ENCODE results near the gene ELK3.
A peak's percentile ranks its signal among the peaks of the same experiment; 100 is the strongest.

Gene ELK3

GRCh38 chr12:96193725-96194575 is at the start of gene ELK3:
ELK3 (plus strand) TSS chr12:96194375.
- peak; percentile 74 for DNase-seq (ENCODE audit: low spot score)

- no peak for DNase-seq (ENCODE audit: low spot score)
Observed at GRCh38 chr12:96146747-96147146, 47.4 kb upstream of the ELK3 start.

DNA sequence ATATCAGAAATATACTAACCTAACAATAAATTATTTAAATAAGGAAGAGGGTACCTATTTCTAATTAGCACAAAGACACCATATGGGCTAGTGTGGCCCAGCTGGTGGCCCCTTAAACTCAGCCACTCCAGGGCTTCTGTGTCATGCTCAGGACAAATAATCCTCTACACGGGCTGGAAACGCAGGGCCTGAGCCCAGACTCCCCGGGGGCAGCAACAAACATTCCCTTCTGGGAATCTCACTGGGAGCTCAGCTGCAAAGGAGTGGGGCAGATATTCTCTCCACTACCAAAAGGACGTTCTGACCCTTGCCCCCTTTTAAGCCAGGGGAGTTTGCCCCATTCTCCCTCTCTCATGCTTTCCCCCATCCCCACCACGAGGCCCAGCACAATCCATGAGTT is 43.7 kb upstream of the ELK3 start:
- no peak for DNase-seq (ENCODE audit: low spot score)

GRCh38 chr12:96152164-96152563 is 42.0 kb upstream of the ELK3 start:
- no peak for DNase-seq (ENCODE audit: low spot score)

- DNase-seq (ENCODE audit: low spot score): no peak
Observed at GRCh38 chr12:96153131-96153725, 40.9 kb upstream of the ELK3 start.

DNA sequence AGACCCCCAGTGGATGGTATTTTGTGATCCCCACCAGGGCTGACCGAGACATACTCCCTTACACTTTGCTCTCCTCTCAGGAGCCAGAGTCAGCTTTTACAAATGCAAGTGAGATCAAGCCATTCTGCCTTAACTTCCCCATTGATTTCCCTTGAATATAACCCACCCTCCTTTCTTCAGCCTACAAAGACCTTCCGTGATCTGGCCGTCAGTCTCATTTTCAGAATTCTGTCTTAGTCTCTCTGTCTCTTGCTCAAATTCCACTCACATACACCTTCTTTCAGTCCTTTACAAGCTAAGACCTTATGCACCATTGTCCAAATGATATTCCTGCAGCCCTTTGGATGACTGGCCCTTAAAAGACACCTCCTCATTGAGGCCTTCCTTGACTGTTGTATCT is 39.0 kb upstream of the ELK3 start:
- no peak for DNase-seq (ENCODE audit: low spot score)

GRCh38 chr12:96155781-96156180 is 38.4 kb upstream of the ELK3 start:
- no peak for DNase-seq (ENCODE audit: low spot score)

DNA sequence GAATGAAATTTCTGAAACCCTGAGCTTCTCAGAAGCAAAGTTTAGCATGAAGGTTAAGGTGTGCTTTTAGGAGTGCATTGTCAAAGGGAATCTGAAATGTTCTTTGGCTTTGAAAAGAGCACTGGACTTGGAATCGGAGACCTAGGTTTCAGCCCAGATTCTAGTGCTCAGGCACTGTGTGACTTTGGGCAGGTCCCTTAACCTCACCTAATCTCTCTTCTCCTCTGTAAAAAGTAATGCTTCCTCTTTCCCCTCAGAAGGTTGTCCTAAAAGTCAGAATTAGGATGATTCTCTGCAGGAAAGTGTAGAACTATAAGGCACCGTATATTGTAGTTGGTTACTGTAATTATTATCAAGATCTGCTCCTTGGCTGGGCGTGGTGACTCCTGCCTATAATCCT is 38.0 kb upstream of the ELK3 start:
- no peak for DNase-seq (ENCODE audit: low spot score)

GRCh38 chr12:96157427-96157826 is 36.7 kb upstream of the ELK3 start:
- DNase-seq (ENCODE audit: low spot score): no peak

- no peak for DNase-seq (ENCODE audit: low spot score)
Observed at GRCh38 chr12:96164951-96165811, 29.0 kb upstream of the ELK3 start.

DNA sequence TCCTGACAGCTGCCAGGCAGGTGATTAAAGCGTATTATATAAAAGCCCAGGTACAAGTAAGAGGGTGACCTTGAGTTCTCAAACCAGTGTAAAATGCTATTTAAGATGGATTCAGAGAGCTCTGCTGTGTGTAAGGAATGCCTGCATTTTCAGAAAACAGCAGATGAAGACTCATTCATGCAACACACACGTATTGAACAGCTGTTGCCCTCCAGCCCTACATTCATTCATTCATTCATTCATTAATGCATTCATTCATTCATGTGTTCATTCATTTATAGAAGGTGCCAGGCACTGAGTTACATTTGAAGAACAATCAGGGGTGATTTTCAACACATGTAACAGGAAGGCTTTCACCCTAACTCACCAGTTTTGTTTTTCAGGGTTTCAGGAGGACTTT is 27.4 kb upstream of the ELK3 start:
- no peak for DNase-seq (ENCODE audit: low spot score)

- no peak for DNase-seq (ENCODE audit: low spot score)
Observed at GRCh38 chr12:96167492-96167891, 26.7 kb upstream of the ELK3 start.

DNA sequence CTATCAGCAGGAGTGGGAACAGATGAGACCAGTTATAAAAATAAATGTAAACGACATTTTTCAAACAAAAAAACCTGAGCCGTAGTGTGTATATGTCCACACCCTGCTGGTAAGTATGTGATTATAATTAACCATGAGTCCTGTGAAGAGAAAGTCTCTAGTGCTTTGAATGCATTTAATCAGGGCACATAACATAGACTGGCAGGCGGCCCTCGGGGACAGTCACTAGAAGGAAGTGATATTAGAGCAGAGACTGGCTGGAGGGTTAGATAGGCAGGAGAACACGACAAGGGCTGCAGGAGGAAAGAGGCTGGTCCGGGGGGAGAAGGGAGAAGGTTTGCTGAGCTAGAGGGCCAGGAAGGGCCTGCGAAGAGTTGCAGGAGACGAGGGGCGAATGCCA is 23.8 kb upstream of the ELK3 start:
- no peak for DNase-seq (ENCODE audit: low spot score)

DNA sequence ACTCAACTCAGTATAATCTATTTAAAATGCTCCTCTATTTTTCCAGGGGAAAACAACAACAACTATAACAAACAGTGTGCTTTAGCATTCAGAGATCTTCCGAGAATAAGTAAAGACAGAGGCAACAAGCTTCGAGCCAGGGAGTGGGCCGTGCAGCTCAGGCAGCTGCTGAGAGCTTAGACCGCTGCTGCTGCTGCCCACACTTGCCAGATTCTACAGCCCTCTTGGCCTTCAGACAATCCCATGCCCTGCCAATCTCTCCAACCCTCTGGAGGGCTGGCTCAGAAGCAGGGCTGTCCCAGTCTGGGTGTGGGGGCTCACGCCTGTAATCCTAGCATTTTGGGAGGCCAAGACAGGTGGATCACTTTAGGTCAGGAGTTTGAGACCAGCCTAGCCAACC is 23.4 kb upstream of the ELK3 start:
- DNase-seq (ENCODE audit: low spot score): no peak

GRCh38 chr12:96171905-96172304 is 22.3 kb upstream of the ELK3 start:
- DNase-seq (ENCODE audit: low spot score): no peak

DNA sequence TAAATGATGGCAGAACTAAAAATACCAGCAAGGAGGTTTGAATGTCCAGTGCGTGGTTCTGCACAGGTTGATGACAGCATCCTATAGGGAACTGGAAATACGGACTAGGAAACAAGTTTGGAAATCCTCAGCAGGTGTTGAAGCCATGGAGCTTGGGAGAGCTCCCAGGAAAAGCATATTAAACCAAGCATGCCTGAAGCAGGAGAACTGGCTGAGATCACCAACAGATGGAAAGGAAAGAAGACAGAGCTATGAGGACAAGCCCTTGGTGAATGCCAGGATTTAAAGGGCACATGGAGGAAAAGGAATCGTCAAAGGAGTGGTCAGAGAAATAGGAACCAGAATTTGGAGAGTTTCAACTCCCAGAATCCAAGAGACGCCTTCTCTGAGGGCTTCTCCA is 21.2 kb upstream of the ELK3 start:
- no peak for DNase-seq (ENCODE audit: low spot score)

GRCh38 chr12:96176575-96176974 is 17.6 kb upstream of the ELK3 start:
- DNase-seq (ENCODE audit: low spot score): no peak

GRCh38 chr12:96177013-96177412 is 17.2 kb upstream of the ELK3 start:
- DNase-seq (ENCODE audit: low spot score): peak; percentile 54

- DNase-seq (ENCODE audit: low spot score): no peak
Observed at GRCh38 chr12:96183734-96184370, 10.3 kb upstream of the ELK3 start.

DNA sequence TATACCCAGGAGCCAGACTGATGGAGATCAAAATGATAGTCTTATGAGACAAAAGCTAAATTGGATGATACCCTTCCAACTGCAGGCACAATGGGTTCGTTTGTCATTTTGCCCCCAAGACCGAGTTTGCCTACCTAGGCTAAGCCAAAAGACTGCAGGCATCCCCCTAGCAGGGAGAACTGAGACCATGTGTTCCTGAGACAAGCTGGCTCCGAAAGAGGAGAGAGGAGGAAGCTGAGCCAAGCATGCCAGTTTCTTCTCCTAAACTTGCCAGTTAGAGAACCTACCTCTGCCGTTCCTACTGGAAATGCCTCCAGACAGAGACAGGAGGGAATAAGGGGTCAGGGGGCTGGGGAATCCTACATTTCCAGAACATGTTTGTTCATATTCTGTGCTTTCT is 8.3 kb upstream of the ELK3 start:
- DNase-seq (ENCODE audit: low spot score): no peak

DNA sequence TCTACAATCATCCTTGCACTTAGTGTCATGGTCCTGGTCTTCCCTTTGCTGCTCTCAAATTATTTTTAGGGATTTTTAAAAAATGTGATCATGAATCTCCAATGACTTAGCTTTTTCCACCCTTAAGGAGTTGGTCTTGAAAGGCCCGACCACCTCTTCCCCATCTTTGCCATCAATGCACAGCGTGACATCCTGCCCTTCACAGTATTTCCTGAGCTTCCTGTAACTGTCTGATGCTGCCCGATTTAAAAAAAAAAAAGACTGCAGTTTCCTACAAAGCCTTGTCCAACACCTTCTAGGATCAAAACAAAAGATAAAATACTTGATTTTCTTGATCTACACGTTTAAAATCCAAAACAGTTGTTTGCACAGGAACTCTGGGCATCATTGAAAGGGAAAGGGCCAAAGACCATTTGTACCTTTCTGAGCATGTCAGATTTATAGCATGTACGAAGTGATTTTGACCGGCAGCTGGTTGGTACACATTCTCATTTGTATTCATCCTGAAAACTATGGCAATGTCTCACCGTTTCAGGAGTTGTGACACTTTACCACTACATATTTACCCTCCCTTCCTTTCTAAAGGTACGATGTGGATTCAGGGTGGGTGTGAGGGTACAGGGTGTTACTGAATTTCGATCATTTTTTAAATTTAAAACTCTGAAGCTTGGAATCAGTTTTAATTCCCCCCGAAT is 7.4 kb upstream of the ELK3 start:
- DNase-seq (ENCODE audit: low spot score): no peak

- DNase-seq (ENCODE audit: low spot score): no peak
Observed at GRCh38 chr12:96187956-96188355, 6.2 kb upstream of the ELK3 start.
